HG02571 (cell line): ENCODE results near the gene PPP6R3.

Source experiments
- ATAC-seq: cut with Tn5 transposase; IDR thresholded peaks from one replicate; pipeline ENCODE4 v1.9.1; 2021; ENCODE audit warnings: mild to moderate bottlenecking, moderate library complexity; ENCODE audit not compliant: unreplicated experiment

PPP6R3 gene

DNA sequence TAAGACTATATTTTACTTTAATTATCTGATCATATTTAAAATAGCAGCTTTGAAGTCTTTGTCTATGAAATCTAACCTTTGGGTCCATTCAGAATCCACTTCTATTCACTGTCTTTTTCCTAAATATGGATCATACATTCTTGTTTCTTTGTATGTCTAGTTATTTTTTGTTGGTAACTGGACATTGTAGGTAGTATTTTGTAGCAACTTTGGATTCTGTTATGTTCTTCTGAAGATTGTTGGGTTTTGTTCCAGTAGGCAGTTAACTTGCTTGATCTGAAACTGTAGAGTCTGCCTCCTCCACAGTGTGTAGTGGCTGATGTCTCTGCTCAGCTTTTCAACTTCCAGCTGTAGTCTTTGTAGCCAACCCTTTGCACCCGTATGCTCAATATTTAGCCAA is 186.3 kb downstream of the PPP6R3 start:
- ATAC-seq = no peak

- no peak for ATAC-seq
Observed at GRCh38 chr11:68649851-68650555, 189.5 kb downstream of the PPP6R3 start.

GRCh38 chr11:68650801-68651200 is 190.2 kb downstream of the PPP6R3 start:
- ATAC-seq = no peak

DNA sequence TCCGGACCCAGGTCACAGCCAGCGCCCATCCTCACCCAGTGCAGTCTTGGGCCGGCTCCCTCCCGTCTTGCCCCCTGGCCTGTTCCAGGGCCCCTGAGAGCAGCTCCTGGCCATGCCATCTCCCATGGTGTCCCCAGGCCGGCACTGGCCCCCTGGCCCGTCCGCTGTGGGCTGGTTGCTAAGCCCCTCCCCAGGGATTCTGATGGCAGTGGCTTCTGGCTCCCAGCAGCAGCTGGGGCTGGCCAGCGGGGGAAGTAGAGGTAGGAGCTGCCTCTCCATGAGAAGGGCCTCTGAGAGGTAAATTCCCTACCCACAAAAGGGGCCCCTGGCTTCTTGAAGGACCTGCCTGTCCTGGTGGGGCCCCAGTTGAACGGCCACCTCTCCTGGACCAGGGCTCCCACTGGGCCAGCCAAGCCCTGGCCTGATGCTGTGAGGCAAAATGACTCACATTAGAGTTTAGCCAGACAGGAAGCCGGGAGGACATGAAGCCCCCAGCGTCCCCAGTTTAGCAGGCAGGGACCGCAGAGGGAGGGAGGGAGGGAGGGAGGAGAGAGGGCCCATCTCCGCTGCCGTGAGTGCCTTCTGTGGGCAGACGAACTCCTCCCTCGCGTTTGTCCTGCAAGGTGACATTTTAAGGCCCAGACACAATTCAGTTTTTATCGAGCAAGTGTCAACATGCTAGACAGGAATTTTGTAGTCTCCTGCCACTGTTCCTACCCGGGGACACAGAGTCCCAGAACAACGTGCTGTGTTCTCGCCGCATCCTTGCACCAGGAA is 190.8 kb downstream of the PPP6R3 start:
- ATAC-seq = no peak

DNA sequence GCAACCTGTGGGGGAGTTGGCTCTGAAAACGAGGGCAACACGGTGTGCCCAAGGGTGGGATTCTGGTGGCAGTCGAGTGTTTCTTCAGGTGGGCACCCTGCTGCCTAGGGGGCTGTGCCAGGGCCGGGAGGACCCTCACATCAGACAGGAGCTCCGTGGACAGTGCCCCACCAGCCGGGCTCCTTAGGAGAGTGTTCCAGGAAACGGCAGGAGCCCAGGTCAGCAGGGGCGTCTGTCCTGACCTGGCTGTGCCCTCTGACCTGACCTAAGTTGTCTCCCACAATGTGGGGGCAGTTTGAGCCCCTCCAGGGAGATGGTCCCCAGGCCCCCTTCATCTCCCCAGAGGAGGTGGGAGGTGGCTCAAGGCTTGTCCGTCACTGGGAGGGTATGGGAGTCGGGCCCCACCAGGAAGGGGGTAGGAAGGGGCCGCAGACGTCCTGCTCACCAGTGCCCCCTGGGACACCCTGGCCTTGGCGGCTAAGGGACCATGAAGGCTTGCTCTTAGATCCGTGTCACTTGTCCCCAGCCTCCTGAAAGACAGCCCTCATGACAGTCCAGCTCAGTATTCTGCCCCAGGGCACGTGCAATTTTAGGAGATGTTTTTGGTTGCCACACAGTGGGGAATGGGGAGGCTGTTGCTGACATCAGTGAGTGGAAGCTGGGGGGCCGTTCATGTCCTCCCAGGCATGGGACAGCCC is 191.6 kb downstream of the PPP6R3 start:
- no peak for ATAC-seq

- no peak for ATAC-seq
Observed at GRCh38 chr11:68652683-68653156, 192.2 kb downstream of the PPP6R3 start.

GRCh38 chr11:68653486-68654430 is 193.2 kb downstream of the PPP6R3 start:
- ATAC-seq = no peak

- ATAC-seq = no peak
Observed at GRCh38 chr11:68654978-68655377, 194.4 kb downstream of the PPP6R3 start.

DNA sequence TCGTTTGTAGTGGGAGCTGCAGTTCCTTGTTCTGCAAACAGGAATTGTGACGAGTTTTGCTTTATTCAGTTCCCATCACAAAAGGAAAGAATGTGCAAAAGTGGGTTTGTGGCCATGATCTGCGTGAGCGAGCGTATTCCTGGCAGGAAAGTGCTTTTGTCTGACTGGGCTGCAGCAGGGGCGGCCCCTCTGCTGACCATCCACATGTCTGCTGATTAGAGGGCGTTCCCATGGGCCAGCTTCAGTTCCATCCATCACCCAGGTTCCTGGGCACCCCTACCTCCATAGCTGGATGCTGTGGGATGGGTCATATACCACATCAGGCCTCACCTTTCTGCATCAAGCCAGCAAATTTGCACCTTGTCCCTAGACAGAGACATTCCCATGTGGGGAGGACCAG is 194.9 kb downstream of the PPP6R3 start:
- no peak for ATAC-seq

DNA sequence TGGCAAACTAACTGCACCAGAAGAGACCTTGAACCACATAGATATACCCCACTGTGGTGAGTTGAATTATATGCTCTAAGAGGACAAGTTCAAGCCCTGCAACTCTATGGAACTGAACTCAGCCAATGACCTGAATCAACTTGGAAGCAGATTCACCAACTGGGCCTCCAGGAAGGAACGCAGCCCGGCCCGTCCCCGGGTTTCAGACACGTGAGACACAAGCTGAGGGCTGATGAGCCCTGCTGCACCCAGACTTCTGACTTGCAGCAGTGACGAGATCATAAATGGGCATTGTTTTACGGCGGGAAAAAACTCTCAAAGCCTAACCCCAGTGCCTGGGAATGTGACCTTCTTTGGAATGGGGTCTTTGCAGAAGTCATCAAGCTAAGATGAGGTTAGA is 195.3 kb downstream of the PPP6R3 start:
- no peak for ATAC-seq

DNA sequence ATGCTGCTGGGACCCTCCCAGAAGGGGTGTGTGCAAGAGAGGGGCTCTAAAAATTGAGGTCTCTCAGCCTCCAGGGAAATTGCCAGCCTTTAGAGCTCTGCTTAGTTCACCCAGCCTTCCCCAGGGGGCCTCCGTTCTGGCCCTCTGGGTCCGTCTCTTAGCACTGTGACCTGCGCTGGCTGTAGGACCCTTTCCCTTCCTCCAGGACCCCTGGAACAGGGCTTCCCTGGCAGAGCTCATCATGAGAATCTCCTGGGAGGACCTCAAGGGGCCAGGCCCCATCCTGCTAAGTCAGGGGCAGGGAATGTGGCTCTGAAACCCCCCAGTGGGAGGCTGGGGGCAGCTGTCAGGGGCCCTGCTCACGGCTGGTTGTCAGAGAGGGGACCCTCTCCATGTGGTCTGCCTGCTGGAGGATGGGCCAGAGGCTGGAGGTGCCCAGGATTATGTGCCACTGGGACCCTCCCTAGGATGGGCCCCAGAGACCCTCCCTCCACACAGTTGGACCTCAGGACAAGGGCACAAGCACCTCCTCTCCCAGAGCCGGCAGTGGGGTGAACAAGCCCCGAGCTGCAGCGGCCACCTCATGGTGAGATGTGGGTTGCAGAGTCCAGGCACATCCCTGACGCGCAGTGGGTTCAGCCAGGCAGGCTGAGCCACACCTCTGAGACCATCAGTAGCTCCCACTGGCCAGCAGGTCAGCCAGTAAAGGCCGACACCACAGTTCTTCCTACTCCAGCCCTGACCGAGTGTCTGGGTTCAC is 196.6 kb downstream of the PPP6R3 start:
- ATAC-seq = no peak

DNA sequence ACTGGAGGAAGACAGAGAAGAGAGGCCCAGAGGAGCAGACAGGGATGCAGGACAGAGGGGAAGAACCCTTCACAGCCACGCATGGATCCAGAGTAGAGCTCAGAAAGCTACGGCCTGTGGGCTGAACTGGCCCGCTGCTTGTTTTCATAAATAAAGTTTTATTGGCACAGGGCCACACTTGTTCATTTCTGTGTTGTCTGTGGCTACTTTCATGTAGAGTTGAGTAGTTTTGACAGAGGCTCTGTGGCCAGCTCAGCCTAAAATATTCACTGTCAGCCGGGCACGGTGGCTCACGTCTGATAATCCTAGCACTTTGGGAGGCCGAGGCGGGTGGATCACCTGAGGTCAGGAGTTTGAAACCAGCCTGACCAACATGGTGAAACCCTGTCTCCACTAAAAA is 197.5 kb downstream of the PPP6R3 start:
- no peak for ATAC-seq

GRCh38 chr11:68658661-68659060 is 198.1 kb downstream of the PPP6R3 start:
- ATAC-seq = no peak

DNA sequence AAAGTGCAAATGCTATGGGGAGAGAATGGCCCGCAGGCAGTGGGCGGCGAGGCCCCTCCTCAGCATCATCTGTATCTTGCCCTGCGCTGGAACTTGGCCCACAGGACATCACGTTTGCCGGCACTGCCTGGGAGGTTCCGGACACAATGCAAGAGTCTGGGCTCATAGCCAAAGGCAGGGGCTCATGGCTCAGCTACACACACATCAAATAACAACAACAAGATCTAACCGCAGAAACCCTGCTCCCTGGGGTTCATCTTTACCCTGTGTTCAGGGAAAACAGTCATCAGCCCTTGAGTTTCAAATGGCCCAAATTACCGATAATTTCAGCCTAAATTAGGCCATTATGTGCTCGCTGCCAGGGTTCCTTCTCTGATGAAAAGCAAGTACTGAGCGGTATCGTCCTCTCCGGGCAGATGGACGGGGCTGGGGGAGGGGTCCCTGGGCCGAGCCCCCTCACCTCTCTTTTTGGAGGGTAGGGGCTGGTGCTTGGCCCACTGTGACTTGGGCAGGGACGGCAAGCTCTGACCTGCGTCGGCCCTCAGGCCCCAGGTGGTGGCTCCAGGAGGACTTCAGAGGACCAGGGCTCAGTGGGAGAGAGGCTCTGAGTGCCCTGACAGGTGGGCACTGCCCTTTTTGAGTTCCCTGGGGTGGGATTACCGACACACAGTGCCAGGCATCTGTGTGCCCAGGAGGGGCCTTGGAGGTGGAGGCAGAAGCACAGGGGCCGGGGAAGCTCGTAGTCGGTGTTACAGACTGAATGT is 198.8 kb downstream of the PPP6R3 start:
- ATAC-seq = no peak

DNA sequence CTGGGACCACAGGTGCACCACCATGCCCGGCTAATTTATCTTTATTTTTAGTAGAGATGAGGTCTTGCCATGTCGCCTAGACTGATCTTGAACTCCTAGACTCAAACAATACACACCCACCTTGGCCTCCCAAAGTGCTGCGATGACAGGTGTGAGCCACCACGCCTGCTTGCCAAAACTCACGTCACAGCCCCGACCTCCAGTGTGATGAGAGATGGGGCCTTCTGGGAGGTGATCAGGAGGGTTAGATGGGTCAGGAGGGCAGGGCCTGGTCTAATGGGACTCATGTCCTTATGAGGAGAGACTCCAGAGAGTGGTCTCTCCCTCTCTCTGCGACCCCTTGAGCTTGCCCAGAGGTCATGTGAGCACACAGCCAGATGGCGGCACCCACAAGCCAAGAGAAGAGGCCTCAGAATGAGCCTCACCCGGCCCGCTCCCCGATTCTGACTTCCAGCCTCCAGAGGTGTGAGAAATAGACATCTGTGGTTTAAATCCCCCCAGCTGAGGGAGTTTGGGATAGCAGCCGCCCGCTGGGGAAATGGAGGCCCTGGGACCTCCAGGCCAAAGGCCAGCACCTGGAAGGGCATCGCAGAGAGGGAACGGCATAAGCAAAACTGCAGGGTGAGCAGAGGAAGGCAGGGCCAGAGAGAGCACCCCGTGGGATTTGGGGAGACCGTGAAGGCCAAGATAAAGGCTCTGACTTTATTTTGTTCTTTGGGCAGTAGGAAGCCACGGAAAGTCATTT is 199.7 kb downstream of the PPP6R3 start:
- no peak for ATAC-seq

- ATAC-seq = no peak
Observed at GRCh38 chr11:68661014-68661413, 200.5 kb downstream of the PPP6R3 start.

- no peak for ATAC-seq
Observed at GRCh38 chr11:68661697-68662603, 201.4 kb downstream of the PPP6R3 start.
